T-helper 1 cell (primary cell): ENCODE measurements around the gene TDP1.

Source experiments
- DNase-seq, 5 donors: peaks; one replicate each; pipeline ENCODE4 v3.0.0-alpha.2; 2012 to 2020

The TDP1 gene

DNA sequence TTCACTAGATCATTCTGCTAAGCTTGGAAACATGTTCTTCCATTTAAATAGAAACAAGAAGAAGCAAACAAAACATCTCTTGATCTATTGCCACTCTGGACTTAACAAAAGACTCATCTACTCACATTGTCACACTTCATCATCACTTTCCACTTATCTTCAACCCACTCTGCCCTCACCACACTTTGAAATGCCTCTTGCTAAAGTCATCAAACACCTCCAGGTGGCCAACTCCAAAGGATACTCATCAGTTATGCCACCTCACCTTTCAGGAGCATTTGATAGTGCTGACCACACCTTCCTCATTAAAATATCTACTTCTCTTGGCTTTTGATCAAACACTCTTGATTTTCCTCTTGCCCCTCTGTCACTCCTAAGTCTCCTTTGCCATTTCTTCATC, 8.4 kb upstream of the TDP1 start:
- DNase-seq = no peak

DNA sequence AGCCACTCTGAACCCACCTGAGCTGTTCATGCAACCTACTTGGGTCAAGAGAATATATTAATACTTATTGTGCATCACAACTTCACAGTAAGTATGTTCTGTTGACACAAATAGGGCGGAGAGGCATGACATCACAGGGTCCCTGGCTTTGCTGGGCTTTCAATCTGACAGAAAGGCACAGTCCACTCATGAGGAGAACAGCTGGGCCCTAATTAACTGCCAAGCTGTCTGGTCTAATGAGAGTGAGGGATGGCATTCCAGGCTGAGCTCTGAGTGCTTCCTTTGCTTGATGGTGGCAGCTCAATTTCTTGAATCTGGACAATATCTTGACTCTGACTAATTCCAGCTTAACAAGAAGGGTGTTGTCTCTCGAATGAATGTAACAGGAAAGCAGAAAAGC, 3.2 kb upstream of the TDP1 start:
- DNase-seq = no peak

DNA sequence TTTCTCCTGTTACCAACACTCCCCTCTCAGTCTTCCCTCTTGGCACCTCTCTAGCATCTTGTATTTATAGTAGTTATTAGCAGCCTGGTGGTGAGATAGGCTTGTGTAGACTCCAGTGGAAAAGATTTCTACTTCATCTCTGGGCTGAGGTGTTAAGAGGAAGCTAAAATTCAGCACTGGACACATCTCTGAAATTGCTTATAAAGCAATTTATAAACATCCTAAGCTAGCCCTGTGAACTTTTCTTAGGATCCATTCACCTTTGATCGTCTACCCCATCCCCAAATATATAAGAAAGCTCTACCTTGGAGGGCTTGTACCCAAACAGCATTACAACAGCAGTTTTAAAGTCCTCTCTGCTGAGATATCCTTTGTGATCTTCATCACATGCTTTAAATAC, 2.1 kb upstream of the TDP1 start:
- no peak for DNase-seq

DNA sequence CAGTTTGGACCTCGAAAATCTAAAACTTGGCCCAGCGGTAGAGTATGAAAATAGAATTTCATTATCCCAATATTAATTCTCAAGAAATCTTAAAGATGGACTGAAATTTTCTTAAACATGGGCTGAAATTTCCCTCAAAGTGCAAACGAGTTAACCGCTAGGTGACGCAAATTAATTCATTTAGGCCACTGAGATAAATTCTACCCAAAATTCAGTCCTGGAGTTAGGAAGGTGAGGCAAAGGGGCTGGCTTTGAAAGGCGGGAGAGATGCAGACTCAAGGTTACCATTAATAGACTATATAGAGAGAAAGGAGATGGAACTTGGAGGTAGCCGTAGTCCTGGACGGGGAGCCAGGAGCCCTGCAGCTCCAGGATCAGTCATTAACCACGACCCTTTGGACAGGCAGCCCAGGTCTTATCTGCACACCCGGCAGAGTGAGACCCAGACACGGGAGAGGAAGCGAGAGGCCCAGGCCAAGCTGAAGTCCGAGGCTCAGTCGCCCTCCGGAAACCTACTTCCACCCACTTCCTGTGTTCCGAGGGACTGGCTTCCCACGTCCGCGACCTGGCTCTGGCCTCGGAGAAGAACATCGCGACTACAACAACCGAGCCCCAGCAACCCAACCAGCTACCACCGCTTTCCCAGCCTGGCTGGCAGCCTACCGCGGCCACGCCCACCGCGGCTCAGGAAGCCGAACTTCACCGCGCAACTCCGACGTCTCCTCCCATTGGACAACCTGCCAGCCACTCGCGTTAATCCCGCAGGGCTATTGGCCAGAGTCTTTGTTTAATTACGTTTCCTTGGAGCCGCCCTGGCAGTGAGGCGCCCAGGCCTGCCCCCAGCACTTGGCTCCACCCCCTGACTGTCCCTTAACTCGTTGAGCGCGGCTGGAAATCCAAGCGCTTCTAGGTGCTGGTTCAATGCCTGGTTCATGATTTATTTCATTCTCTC, 1.4 kb upstream of the TDP1 start, which contains the start of gene EFCAB11:
TSS of gene EFCAB11 (minus strand) at position 661 of the 952 bp plus-strand sequence. CDS start at position 591, 70 bp downstream.
- DNase-seq = peak; percentile 89 to 99 (median 94)

DNA sequence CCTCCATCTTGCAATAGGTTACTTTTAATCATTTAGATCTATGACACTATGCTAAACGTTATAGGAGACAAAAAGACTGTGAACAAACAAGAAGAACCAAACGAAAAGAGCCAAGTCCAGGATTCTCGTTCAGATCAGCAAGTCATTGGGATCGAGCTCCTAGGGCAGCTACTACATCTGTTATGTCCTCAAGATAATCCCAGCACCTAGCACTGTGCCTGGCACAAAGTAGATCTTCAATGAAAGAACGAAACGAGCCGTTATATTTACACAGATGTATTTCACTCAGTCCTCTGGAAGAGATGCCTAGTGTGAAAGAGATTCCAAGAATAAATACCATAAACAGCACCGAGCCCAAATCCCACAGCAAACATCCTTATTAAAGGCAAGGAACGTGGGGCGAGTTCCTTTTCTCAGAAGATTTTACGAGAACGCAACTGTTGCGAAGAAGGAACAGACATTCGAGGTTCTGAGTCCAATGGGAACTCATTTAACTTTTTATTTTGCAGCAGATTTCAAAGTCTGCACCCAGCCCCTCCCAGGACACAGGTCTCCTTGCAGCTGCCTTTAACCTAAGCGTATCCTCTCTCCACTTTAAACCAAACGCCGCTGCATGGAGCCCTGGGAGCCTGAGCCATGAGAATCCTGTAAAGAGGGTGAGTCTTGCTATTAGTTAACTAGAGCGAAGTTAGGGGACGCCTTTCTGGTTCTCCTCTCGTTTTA, 544 bp upstream of the TDP1 start:
- DNase-seq = no peak

DNA sequence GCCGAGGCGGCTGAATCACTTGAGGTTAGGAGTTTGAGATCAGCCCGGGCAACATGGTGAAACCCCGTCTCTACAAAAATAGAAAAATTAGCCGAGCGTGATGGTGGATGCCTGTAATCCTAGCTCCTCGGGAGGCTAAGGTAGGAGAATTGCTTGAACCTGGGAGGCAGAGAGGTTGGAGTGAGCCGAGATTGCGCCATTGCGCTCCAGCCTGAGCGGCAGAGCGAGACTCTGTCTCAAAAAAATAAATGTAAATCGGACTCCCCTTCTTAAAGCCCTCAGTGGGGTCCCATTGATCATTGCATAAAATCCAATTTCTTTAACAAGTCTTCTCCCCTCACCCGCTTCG, 908 bp downstream of the TDP1 start:
- DNase-seq = no peak

DNA sequence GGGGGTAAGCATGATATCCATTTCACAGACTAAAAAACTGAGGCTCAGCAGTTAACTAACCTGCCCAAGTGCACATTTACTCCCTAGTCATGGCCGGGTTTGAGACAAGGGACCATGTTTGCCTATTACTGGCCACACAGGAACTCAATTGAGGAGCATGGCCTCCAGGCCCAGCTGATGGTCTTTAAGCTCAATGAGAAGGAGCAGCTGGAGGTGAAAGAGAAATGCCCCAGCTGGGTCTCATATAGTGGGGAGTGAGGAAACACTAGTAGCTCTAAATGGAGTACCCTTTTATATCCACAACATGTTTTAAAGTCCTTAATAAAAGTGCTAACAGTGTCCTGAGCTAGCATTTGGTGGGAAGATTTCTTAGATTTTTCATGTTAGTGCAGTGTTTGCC, 1.6 kb downstream of the TDP1 start:
- DNase-seq = no peak

DNA sequence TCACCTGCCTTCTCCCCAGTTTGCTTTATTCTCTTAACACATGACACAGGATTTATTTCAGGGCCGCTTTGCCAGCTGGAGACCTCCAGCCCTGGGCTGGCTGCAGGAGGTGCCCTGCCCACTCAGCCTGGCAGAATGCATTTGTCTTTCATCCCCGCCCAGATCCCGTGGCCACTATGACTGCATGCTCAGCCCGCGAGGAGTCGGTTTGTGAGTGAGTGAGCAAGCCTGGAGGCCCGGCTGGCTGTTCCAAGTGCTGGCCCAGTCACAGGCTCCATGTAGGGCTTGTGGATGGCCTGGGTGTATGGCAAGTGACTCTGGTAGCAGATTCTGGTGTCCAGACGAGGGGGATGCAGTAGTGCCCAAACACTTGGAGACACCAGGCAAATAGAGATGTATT, 2.1 kb downstream of the TDP1 start:
- DNase-seq = no peak

DNA sequence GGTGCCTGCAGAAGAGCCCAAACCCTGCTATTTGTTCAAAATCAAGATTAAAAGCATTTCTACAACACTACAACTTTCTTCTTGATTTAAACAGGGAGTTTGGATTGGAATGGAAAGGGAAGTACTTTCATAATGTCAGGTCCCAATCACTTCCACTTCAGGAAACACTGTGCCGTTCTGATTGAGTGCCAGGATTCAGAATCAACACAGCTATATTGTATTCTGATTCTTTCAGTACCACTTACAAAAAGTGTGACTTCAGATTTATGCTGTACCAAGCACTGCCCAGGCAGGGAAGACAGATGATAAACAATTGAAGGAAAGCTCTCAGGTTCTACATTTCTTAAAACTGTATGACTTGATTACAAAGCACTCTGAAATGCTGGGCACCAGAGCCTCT, 3.2 kb downstream of the TDP1 start:
- no peak for DNase-seq

DNA sequence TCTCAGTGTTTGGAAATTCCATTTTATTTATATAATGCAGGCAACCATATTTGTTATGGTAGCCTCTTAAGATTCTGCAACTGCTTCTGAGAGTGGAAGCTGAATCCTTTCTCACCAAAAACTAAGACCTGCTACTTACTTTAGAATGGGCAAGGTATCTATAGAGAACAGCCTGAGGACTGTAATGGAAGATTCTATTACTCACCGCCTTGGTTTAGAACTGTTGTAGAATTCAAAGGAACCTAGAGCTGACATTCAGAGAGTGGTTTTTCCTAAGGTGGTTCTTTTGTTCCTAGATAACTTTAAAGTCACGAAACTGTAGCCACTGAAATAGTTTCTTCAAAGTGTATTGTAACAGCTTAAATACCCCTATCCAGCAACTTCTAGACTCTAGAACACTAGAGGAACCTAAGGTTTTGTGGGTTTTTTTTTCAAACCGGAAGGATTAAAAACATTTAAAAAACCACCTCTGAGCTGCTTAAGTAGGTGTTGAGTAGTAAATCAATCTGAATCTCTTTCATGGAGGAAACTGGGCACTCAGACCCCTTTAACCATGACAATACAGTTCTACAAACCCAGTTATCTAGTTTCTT, 4.2 kb downstream of the TDP1 start:
- DNase-seq = peak in 1 of 5 donors; percentile 43

DNA sequence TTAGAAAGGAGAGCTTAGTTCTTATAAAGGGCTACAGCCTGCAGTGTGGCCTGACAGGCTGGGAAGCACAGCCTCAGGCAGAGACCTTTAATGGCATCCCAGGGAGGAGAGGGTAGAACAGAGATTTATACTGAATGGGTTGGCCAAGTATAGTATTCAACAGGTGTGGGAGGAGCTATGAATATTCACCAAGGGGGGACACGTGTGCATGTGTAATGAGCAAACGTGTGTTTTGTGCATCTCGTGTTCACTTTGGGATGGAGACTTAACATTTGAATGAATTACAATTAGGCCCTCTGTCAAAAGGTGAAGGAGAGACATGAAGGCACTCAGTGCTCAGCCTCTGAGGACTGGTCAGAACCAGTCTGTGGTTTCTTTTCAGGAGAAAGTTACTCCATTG, 5.2 kb downstream of the TDP1 start:
- DNase-seq = no peak

DNA sequence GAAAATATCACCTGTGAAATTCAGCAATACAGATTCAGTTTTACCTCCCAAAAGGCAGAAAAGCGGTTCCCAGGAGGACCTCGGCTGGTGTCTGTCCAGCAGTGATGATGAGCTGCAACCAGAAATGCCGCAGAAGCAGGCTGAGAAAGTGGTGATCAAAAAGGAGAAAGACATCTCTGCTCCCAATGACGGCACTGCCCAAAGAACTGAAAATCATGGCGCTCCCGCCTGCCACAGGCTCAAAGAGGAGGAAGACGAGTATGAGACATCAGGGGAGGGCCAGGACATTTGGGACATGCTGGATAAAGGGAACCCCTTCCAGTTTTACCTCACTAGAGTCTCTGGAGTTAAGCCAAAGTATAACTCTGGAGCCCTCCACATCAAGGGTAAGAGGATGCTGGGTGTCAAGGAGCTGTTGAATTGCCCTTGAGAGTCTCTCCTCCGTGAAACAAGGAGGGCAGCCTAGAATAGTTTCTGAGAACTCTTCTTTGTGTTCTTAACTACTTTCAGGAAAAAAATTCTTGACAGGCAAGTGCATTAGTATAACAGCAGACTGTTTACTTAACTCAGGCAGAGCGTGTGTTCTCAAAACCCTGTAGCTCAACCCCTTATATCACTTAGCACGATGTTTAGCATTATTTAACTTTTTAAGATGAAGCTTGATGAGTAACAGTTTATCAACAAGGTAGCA, 7.7 kb downstream of the TDP1 start:
- no peak for DNase-seq

DNA sequence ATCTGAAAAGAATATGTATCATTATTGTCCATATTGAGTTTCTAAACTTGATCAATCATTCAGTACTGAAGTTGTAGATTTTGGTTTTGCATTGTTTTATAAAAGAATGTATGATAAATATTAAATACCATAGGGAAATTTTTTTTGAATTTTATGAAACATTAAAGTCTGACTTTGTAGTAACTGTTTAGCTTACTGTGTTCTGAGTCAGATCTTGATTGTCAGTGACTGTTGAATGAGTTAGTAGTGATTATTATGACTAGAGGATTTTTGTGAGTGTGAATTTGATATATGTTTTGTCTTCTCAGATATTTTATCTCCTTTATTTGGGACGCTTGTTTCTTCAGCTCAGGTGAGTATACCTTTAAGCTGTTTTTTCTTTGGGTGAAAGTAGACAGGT, 10.1 kb downstream of the TDP1 start:
- DNase-seq = no peak

DNA sequence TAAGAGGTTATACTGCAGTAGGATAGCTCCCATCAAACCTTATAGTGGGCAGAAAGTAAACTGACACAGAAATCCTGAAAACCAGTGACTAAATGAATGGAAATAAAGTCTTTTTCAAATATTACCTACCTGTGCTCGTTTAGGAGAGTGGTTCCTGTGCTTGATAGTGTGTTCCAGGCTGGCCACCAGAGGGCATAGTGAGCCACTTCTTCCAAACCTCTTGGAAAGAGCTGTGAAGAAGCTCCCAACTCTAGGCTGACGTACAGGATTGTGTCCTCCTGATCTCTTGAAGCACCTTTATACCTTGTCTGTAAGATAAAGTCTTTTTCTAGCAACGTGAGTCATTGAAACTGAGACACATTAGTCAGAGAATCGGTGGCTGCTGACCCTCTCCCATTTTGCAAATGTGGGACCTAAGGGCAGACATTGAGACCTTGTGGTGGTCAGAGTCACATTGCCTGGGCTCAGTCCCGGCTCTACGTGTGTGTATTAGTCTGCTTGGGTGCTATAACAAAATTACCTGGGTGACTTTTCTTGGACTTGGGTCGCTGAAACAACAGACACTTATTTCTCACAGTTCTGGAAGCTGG, 17.6 kb downstream of the TDP1 start:
- DNase-seq = peak in 3 of 5 donors; percentile 13 to 42 (median 17)

DNA sequence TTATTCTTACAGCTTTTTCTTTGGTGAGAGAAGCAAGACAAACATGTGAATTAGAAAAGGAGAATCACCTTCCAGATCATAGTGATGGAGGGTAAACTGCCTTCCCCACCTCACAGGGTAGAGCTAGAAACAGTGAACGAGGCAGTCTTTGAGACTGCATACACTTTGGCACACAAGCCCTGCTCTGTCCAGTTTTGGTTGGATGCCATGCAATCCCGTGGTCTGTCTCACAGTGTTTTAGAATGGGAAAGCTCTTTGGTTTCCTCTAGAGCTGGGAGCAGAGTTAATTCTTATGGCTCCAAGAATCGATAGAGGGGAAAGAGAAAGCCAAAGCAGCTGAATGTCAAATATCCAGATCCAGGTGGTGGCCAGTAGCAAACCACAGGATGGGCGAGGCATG, 21.9 kb downstream of the TDP1 start:
- no peak for DNase-seq

DNA sequence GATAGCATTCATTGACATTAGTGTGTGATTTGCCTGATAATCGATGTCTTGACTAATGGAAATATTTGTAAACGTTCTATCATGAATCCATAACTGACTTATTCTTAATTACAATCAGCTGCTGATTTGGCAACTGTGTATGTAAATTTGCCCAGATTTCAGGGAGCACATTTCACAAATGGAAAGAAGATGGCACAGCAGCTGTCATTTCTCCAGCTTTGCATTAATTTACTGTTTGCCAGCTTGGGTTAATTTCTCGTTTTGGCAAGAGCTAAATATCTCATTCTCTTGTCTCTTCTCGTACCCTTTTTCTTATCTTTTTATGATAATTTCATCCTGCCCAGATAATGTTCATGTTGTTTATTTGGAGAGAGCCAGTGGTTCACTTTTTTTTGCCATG, 22.9 kb downstream of the TDP1 start:
- DNase-seq = no peak

DNA sequence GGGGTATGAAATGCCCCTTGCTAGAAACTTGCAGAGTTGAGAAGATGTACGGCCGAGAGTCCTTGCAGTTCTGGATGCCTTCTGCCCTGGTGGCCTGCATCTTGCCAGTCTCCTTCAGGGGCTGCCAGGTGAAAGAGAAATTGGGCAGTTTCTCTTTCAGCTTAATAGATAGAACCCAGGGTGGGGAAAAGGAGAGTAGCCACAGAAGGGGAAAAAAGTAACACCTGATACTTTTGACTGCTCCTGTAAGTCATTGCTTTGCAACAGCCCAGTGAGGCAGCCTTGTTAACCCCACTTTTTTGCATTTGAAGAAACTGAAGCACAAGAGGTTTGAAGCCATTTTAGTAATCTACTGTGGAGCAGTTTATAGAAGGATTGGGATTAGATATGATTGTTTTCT, 27.6 kb downstream of the TDP1 start:
- DNase-seq = no peak

DNA sequence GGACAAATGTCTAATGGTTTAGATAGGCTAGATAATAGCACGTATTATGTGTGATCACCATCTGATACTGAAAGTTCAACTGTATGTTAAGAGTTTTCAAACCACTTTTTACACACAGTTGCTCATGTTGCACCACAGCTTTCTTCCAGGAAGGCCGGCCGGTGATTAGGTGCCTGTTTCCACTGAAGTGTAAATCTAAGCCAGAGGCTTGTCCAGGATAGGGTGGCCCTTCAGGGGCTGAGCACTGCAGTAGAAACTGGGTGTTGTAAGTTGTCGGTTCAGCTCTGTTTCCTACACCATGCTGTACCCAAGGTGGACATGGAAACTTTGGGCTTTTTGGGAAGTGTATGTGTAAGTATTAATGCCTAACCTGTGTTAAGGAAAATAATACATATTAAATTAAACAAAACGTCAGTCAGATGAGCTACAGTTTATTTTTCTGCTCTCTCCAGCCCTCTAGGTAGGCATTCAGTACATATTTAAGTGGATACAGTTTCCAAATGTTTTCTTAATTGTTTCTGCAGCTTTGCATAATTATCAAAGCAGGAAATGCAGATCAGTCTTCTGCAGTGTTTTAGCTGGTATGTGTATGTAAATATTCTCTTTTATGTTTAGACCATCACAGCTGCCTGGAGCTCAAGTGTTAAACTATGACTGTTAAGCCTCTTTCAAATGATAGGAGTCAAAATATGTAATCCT, 30.9 kb downstream of the TDP1 start:
- DNase-seq = no peak

DNA sequence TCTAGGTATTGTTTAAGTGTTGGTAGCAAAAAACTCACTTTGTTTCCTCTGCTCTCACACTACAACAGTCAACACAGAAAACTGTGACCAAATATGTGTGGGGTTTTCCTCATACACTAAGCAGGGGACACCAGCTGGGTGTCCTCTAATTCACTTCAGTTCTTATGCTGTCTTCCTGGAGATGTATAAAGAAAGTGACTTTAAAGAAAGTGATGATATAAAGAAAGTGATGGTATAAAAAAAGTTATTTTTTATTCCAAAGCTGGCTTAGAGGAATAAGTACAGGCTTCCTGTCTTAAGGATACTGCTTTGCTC, 31.4 kb downstream of the TDP1 start:
- DNase-seq = no peak

DNA sequence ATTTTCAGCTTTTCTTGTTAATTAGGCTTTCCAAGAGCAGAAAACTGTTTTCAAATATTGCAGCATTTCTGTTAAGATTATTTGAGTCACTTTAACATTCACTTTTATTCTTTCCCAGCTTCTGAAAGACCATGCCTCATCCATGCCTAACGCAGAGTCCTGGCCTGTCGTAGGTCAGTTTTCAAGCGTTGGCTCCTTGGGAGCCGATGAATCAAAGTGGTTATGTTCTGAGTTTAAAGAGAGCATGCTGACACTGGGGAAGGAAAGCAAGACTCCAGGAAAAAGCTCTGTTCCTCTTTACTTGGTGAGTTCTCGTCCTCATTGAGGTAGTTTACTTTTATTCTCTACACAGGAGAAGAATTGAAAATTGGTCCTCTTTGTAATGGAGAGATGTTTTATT, 33.1 kb downstream of the TDP1 start:
- no peak for DNase-seq

DNA sequence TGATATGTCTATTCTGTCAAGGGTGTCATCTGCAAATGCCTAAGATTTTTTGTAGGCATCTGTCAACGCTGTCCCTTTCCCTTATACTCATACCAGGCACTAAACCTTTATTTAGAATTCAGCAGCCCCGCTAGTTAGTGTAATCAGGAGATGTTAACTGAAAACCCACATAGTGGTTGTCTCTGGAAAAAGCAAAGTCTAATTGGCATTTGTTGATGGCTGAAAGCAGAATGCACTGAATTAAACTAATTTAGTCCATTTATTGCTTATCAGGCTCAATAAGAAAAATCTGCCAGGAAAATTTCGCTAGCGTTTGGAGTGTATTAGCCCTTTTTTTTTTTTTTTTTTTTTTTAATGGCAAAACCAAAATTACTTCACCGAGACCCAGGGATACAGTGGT, 34.5 kb downstream of the TDP1 start:
- no peak for DNase-seq

DNA sequence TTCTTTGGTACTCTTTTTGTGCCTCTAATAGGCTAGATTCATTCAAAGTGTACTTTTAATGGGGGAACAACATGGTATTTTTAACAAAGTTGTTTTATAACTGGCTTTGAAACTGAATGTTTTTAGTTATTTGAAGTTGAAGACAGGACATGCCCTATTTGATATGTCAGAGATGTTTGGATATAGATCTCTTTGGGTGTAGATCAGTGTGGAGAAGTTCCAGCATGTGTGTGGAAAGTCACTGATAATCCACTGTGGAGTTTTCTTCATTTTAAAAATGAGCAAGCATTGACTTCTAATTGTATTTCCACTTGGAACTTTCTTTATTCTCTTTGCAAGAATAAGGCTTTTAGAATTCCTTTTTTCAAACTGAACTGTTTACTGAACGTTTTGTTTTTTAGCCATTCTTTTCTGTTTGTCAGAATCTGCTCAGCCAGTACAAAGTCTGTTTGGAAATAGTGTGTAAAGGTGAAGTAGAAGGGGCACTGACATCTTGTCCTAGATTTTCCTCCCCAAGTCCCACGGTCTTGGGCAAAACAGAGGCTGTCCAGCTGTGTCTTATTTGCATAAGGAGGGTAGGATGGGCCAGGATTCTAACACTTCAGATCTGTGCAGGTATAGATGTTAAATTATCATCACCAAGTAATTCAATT, 35.0 kb downstream of the TDP1 start:
- DNase-seq = no peak
